ENCODE measurements around the gene CDPF1.

The CDPF1 gene

GRCh38 chr22:46290121-46290842 is 40.2 kb upstream of the CDPF1 start:
- Histone ChIP-seq H3K27me3 (ENCODE audit: control insufficient read depth, insufficient read depth, low read length) (no peaks in the 10 kb centered on the region), H3K4me1 (ENCODE audit: control insufficient read depth, insufficient read depth, low read length) (no peaks in the 10 kb centered on the region), H3K36me3 (ENCODE audit: control insufficient read depth, insufficient read depth, low read length) (peaks cover 28% of the 10 kb centered on the region), H3K27ac (ENCODE audit: low read depth, low read length) (no peak overlapping the region), H3K4me3 (ENCODE audit: low read length) (no peak overlapping the region), H3K9ac (ENCODE audit: low read length) (no peak overlapping the region)

GRCh38 chr22:46289244-46289891 is 39.3 kb upstream of the CDPF1 start:
- Histone ChIP-seq H3K36me3 (ENCODE audit: control insufficient read depth, insufficient read depth, low read length) (peaks cover 33% of the 10 kb centered on the region), H3K4me3 (ENCODE audit: low read length) (no peak overlapping the region), H3K27me3 (ENCODE audit: control insufficient read depth, insufficient read depth, low read length) (no peaks in the 10 kb centered on the region), H3K27ac (ENCODE audit: low read depth, low read length) (no peak overlapping the region), H3K4me1 (ENCODE audit: control insufficient read depth, insufficient read depth, low read length) (no peaks in the 10 kb centered on the region), H3K9ac (ENCODE audit: low read length) (no peak overlapping the region)

GRCh38 chr22:46288846-46289243 is 38.8 kb upstream of the CDPF1 start:
- no peaks in the 10 kb centered on the region for H3K4me1 ChIP-seq (ENCODE audit: control insufficient read depth, insufficient read depth, low read length)
- no peak overlapping the region for H3K4me3 ChIP-seq (ENCODE audit: low read length)
- no peak overlapping the region for H3K27ac ChIP-seq (ENCODE audit: low read depth, low read length)
- H3K36me3 ChIP-seq (ENCODE audit: control insufficient read depth, insufficient read depth, low read length): peaks cover 38% of the 10 kb centered on the region
- no peaks in the 10 kb centered on the region for H3K27me3 ChIP-seq (ENCODE audit: control insufficient read depth, insufficient read depth, low read length)
- H3K9ac ChIP-seq (ENCODE audit: low read length): no peak overlapping the region

GRCh38 chr22:46287873-46288751 is 38.0 kb upstream of the CDPF1 start:
- Histone ChIP-seq H3K27ac (ENCODE audit: low read depth, low read length) (no peak overlapping the region), H3K4me1 (ENCODE audit: control insufficient read depth, insufficient read depth, low read length) (no peaks in the 10 kb centered on the region), H3K27me3 (ENCODE audit: control insufficient read depth, insufficient read depth, low read length) (no peaks in the 10 kb centered on the region), H3K4me3 (ENCODE audit: low read length) (no peak overlapping the region), H3K36me3 (ENCODE audit: control insufficient read depth, insufficient read depth, low read length) (peaks cover 42% of the 10 kb centered on the region), H3K9ac (ENCODE audit: low read length) (no peak overlapping the region)

GRCh38 chr22:46286941-46287872 is 37.1 kb upstream of the CDPF1 start:
- no peaks in the 10 kb centered on the region for H3K4me1 ChIP-seq (ENCODE audit: control insufficient read depth, insufficient read depth, low read length)
- no peaks in the 10 kb centered on the region for H3K27me3 ChIP-seq (ENCODE audit: control insufficient read depth, insufficient read depth, low read length)
- no peak overlapping the region for H3K4me3 ChIP-seq (ENCODE audit: low read length)
- H3K9ac ChIP-seq (ENCODE audit: low read length): no peak overlapping the region
- no peak overlapping the region for H3K27ac ChIP-seq (ENCODE audit: low read depth, low read length)
- H3K36me3 ChIP-seq (ENCODE audit: control insufficient read depth, insufficient read depth, low read length): peaks cover 40% of the 10 kb centered on the region

GRCh38 chr22:46286006-46286405 is 35.9 kb upstream of the CDPF1 start:
- Histone ChIP-seq H3K4me1 (ENCODE audit: control insufficient read depth, insufficient read depth, low read length) (no peaks in the 10 kb centered on the region), H3K27ac (ENCODE audit: low read depth, low read length) (no peak overlapping the region), H3K9ac (ENCODE audit: low read length) (no peak overlapping the region), H3K27me3 (ENCODE audit: control insufficient read depth, insufficient read depth, low read length) (no peaks in the 10 kb centered on the region), H3K4me3 (ENCODE audit: low read length) (no peak overlapping the region), H3K36me3 (ENCODE audit: control insufficient read depth, insufficient read depth, low read length) (peaks cover 50% of the 10 kb centered on the region)

- Histone ChIP-seq H3K27ac (ENCODE audit: low read depth, low read length) (no peak overlapping the region), H3K4me3 (ENCODE audit: low read length) (no peak overlapping the region), H3K36me3 (ENCODE audit: control insufficient read depth, insufficient read depth, low read length) (peaks cover 60% of the 10 kb centered on the region), H3K9ac (ENCODE audit: low read length) (no peak overlapping the region), H3K4me1 (ENCODE audit: control insufficient read depth, insufficient read depth, low read length) (no peaks in the 10 kb centered on the region), H3K27me3 (ENCODE audit: control insufficient read depth, insufficient read depth, low read length) (no peaks in the 10 kb centered on the region)
Observed at GRCh38 chr22:46281866-46282678, 32.0 kb upstream of the CDPF1 start.

GRCh38 chr22:46280999-46281623 is 31.0 kb upstream of the CDPF1 start:
- Histone ChIP-seq H3K9ac (ENCODE audit: low read length) (no peak overlapping the region), H3K4me1 (ENCODE audit: control insufficient read depth, insufficient read depth, low read length) (no peaks in the 10 kb centered on the region), H3K4me3 (ENCODE audit: low read length) (no peak overlapping the region), H3K36me3 (ENCODE audit: control insufficient read depth, insufficient read depth, low read length) (peaks cover 62% of the 10 kb centered on the region), H3K27me3 (ENCODE audit: control insufficient read depth, insufficient read depth, low read length) (no peaks in the 10 kb centered on the region), H3K27ac (ENCODE audit: low read depth, low read length) (no peak overlapping the region)

- no peaks in the 10 kb centered on the region for H3K4me1 ChIP-seq (ENCODE audit: control insufficient read depth, insufficient read depth, low read length)
- H3K36me3 ChIP-seq (ENCODE audit: control insufficient read depth, insufficient read depth, low read length): peaks cover 68% of the 10 kb centered on the region
- no peak overlapping the region for H3K4me3 ChIP-seq (ENCODE audit: low read length)
- no peak overlapping the region for H3K9ac ChIP-seq (ENCODE audit: low read length)
- no peaks in the 10 kb centered on the region for H3K27me3 ChIP-seq (ENCODE audit: control insufficient read depth, insufficient read depth, low read length)
- H3K27ac ChIP-seq (ENCODE audit: low read depth, low read length): no peak overlapping the region
Observed at GRCh38 chr22:46280063-46280817, 30.1 kb upstream of the CDPF1 start.

- no peak overlapping the region for H3K4me3 ChIP-seq (ENCODE audit: low read length)
- H3K36me3 ChIP-seq (ENCODE audit: control insufficient read depth, insufficient read depth, low read length): peaks cover 67% of the 10 kb centered on the region
- H3K9ac ChIP-seq (ENCODE audit: low read length): no peak overlapping the region
- H3K4me1 ChIP-seq (ENCODE audit: control insufficient read depth, insufficient read depth, low read length): no peaks in the 10 kb centered on the region
- H3K27me3 ChIP-seq (ENCODE audit: control insufficient read depth, insufficient read depth, low read length): no peaks in the 10 kb centered on the region
- H3K27ac ChIP-seq (ENCODE audit: low read depth, low read length): no peak overlapping the region
Observed at GRCh38 chr22:46278656-46279645, 28.9 kb upstream of the CDPF1 start.
